Ascending aorta (tissue), 2 donors: Measurements from ENCODE around the gene SPG7. TPM values are rescaled to one million over a fixed set of nuclear protein-coding genes. Genes with fewer than 3 reads are reported as not detected.
A peak's percentile ranks its signal among the peaks of the same experiment; 100 is the strongest.

Experiments used
- DNase-seq, 2 donors: peaks; one replicate each; pipeline ENCODE4 v3.0.0-alpha.2; 2019; ENCODE audit warnings: low spot score in 2 of 2
- H3K27ac ChIP-seq, 2 donors: fragments of 200-600 bp; sonication (generic); one replicate each; pipeline ENCODE4 v1.5.1; 2016 to 2017; ENCODE audit warnings: mild to moderate bottlenecking in 1 of 2
- H3K27me3 ChIP-seq: fragments of 200-600 bp; sonication (generic); one replicate; pipeline ENCODE4 v1.5.1; 2017
- H3K36me3 ChIP-seq, 2 donors: fragments of 200-600 bp; sonication (generic); one replicate each; pipeline ENCODE4 v1.5.1; 2016
- H3K4me1 ChIP-seq, 2 donors: fragments of 200-600 bp; sonication (generic); one replicate each; pipeline ENCODE4 v1.5.1; 2016 to 2017; ENCODE audit warnings: mild to moderate bottlenecking in 1 of 2
- H3K4me3 ChIP-seq, 2 donors: fragments of 200-600 bp; sonication (generic); one replicate each; pipeline ENCODE4 v1.5.1; 2016 to 2017; ENCODE audit warnings: mild to moderate bottlenecking in 1 of 2
- H3K9me3 ChIP-seq, 2 donors: fragments of 200-600 bp; sonication (generic); one replicate each; pipeline ENCODE4 v1.5.1; 2016
- CTCF ChIP-seq, 3 experiments: fragments of 200-600 bp in 2 of 3; fragments of 450-650 bp in 1 of 3; sonication (generic) in 2 of 3; IDR thresholded peaks; one replicate each; pipeline ENCODE4 v1.5.1; 2016 to 2019; ENCODE audit warnings: antibody characterized with exemption in 3 of 3, mild to moderate bottlenecking in 1 of 3, moderate library complexity in 1 of 3
- intact Hi-C: fragments of 100-400 bp; cut with DNase I; formaldehyde crosslinking; loops from one replicate; pipeline ENCODE4 v1.15.1; 2023
- total RNA-seq: library from RNA; depleted of rRNA; stranded (reverse); fragments of >200 nt; gene quantifications from one replicate; pipeline ENCODE4 v1.1.0, GENCODE V29; 2016

The SPG7 gene
- total RNA-seq, 1 donor from 2014 or later: 108 TPM

DNA sequence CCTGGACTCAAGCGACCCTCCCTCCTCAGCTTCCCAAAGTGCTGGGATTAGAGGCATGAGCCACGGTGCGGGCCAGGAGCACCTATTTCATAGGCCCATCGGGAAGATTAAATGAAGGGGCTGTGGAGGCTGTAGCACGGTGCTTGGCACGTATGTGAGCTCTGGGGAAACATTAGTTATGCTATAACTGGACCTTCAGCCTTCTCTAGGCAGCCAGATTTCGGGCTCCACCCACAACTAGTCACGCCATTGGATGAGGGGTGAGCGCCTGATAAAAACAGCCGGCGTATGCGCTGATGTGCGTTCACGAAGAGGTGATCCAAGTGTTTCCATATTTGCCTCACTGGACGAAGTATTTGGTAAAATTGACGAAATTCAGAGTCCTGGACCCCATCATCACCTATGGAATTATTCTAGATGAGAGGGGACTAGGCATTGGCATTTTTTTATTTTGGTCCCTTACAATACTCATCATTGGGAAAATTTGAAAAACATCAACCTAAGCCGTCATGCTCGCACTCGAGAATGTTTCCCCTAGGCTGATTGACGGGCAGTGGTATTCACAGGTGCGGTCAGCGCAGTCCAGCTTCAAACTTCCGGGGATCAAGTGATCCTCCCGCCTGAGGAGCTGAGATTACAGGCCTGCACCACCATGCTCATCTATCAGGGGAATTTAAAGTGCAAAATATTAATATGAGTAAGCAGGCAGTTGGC lies 16.1 kb upstream of the SPG7 start:
- no peaks in the 10 kb centered on the region for H3K9me3 ChIP-seq
- TF ChIP-seq CTCF (IDR thresholded peaks at IDR 0.05): no peak
- peaks cover 9 to 28% of the 10 kb centered on the region in 2 donors for H3K4me1 ChIP-seq
- H3K36me3 ChIP-seq: no peaks in the 10 kb centered on the region
- H3K4me3 ChIP-seq: peak overlapping the region in 1 of 2 donors; percentile 95
- DNase-seq: no peak
- H3K27ac ChIP-seq: peak overlapping the region; percentile 97 to 98
- intact Hi-C loops: loop anchor here (2.0 to 5.0 kb wide), 6 partner anchors 69 to 635 kb away; partner anchors contain the start of genes GALNS, TCF25 and TRAPPC2L
- H3K27me3 ChIP-seq: no peaks in the 10 kb centered on the region

GRCh38 chr16:89493776-89494175 lies 14.4 kb upstream of the SPG7 start:
- H3K4me3 ChIP-seq: no peak overlapping the region
- H3K36me3 ChIP-seq: peaks cover 0 to 2% of the 10 kb centered on the region in 2 donors
- no peak overlapping the region for H3K27ac ChIP-seq
- no peaks in the 10 kb centered on the region for H3K27me3 ChIP-seq
- TF ChIP-seq CTCF (IDR thresholded peaks at IDR 0.05): no peak
- H3K4me1 ChIP-seq: peaks cover 7 to 13% of the 10 kb centered on the region in 2 donors
- H3K9me3 ChIP-seq: no peaks in the 10 kb centered on the region
- intact Hi-C loops: loop anchor here (5.0 kb wide), 2 partner anchors 161 to 379 kb away; partner anchors contain the start of gene TCF25
- no peak for DNase-seq

GRCh38 chr16:89495121-89495520 lies 13.1 kb upstream of the SPG7 start:
- no peak for TF ChIP-seq CTCF (IDR thresholded peaks at IDR 0.05)
- H3K36me3 ChIP-seq: peaks cover 0 to 3% of the 10 kb centered on the region in 2 donors
- intact Hi-C loops: no loop called here
- DNase-seq: no peak
- H3K9me3 ChIP-seq: no peaks in the 10 kb centered on the region
- H3K27me3 ChIP-seq: no peaks in the 10 kb centered on the region
- H3K4me3 ChIP-seq: no peak overlapping the region
- H3K4me1 ChIP-seq: peaks cover 6 to 11% of the 10 kb centered on the region in 2 donors
- H3K27ac ChIP-seq: no peak overlapping the region

DNA sequence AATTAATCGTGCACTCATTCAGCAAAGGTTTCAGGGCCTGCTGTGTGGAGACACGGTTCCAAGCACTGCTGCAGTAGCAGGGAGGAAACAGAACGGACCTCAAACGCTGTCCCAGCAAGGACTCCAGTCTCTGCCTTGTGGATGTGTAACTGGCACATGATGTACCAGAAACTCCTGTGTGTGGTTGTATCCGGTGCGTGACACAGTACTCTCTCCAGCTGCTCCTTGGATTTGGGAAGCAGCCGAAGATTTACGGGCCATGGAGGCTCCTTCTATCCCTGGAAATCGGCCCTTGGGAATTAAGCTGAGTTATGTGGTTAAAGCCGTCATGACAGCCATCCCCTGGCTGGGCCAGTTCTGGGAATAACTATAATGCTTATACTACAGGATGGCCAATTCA lies 9.4 kb upstream of the SPG7 start:
- no peaks in the 10 kb centered on the region for H3K27me3 ChIP-seq
- no peak for TF ChIP-seq CTCF (IDR thresholded peaks at IDR 0.05)
- no peak for DNase-seq
- H3K9me3 ChIP-seq: no peaks in the 10 kb centered on the region
- H3K4me3 ChIP-seq: no peak overlapping the region
- H3K4me1 ChIP-seq: no peaks in the 10 kb centered on the region
- no peak overlapping the region for H3K27ac ChIP-seq
- peaks cover 0 to 3% of the 10 kb centered on the region in 2 donors for H3K36me3 ChIP-seq
- intact Hi-C loops: no loop called here

GRCh38 chr16:89499767-89500166 lies 8.4 kb upstream of the SPG7 start:
- Histone ChIP-seq H3K27ac (no peak overlapping the region), H3K27me3 (no peaks in the 10 kb centered on the region), H3K4me3 (no peak overlapping the region), H3K9me3 (no peaks in the 10 kb centered on the region), H3K36me3 (peaks cover 0 to 3% of the 10 kb centered on the region in 2 donors), H3K4me1 (no peaks in the 10 kb centered on the region)
- intact Hi-C loops: no loop called here
- no peak for TF ChIP-seq CTCF (IDR thresholded peaks at IDR 0.05)
- no peak for DNase-seq
